A549 (cell line): Measurements from ENCODE around the gene PDLIM5. TPM values are rescaled to one million over a fixed set of nuclear protein-coding genes. Genes with fewer than 3 reads are reported as not detected.
"Not testable (repeated sequence)": the region's sequence is repeated elsewhere in the genome, so short reads cannot be mapped to it uniquely, and the experiment has no call there.

ENCODE experiments used
- ATAC-seq, 2 experiments: fragments of 200-7000 bp in 1 of 2; fragments of >200 bp in 1 of 2; cut with Nextera tagmentation in 1 of 2; cut with Tn5 transposase in 1 of 2; 3 replicates each; pipeline versions ENCODE4 v1.8.0 to v1.9.1; 2018 to 2020; ENCODE audit warnings: mild to moderate bottlenecking in 1 of 2, moderate library complexity in 1 of 2
- CTCF ChIA-PET: fragments of 300-600 bp; sonication (Branson Sonifier 250); formaldehyde crosslinking; extraction: SDS; loops from one replicate; lab custom pipeline; 2021; ENCODE audit warnings: antibody characterized with exemption, inconsistent platforms; lab: Yijun Ruan, JAX
- POLR2A ChIA-PET: fragments of 350-600 bp; formaldehyde crosslinking; extraction: SDS; loops from one replicate; lab custom pipeline; 2021; ENCODE audit warnings: antibody characterized with exemption, inconsistent platforms; lab: Yijun Ruan, JAX
- DNase-seq, 2 experiments: peaks; one replicate each; pipeline versions ENCODE4 v3.0.0 to v3.0.0-alpha.2; 2011 to 2016; ENCODE audit warnings: low read depth in 1 of 2, low spot score in 1 of 2
- FAIRE-seq: peaks from 2 replicates; lab custom pipeline; 2011; peaks lifted over from hg19 to GRCh38; lab: Jason Lieb, UNC
- H3K27ac ChIP-seq, 2 experiments: fragments of >200 bp; sonication (Bioruptor Twin); formaldehyde crosslinking; 3 replicates each; pipeline ENCODE4 v1.5.1; 2016 to 2017
- H3K4me1 ChIP-seq: fragments of >200 bp; sonication (Bioruptor Twin); formaldehyde crosslinking; 3 replicates; pipeline ENCODE4 v1.6.1; 2016
- H3K4me2 ChIP-seq: fragments of >200 bp; sonication (Bioruptor Twin); formaldehyde crosslinking; 3 replicates; pipeline ENCODE4 v1.6.1; 2016
- H3K4me3 ChIP-seq: fragments of >200 bp; sonication (Bioruptor Twin); formaldehyde crosslinking; 3 replicates; pipeline ENCODE4 v1.5.1; 2016
- H3K9me3 ChIP-seq: fragments of >200 bp; sonication (Bioruptor Twin); formaldehyde crosslinking; 3 replicates; pipeline ENCODE4 v1.6.1; 2016
- ATOH8 ChIP-seq: fragments of 250-450 bp; sonication (Bioruptor Pico); IDR thresholded peaks from 2 replicates; pipeline ENCODE4 v1.5.0; 2020; ENCODE audit warnings: low read depth, mild to moderate bottlenecking, moderate library complexity
- EHF ChIP-seq: fragments of 250-450 bp; sonication (Bioruptor Pico); IDR thresholded peaks from 2 replicates; pipeline ENCODE4 v1.5.0; 2020; ENCODE audit warnings: mild to moderate bottlenecking
- EHMT2 ChIP-seq: fragments of 200-600 bp; sonication (generic); IDR thresholded peaks from 2 replicates; pipeline ENCODE4 v1.6.1; 2016; ENCODE audit warnings: antibody characterized with exemption, low read depth, mild to moderate bottlenecking, moderate library complexity
- ELK1 ChIP-seq: fragments of 150-350 bp; IDR thresholded peaks from 2 replicates; pipeline ENCODE4 v1.6.1; 2014; ENCODE audit warnings: low read depth, mild to moderate bottlenecking, low read length
- ESRRA ChIP-seq: fragments of 150-350 bp; IDR thresholded peaks from 2 replicates; pipeline ENCODE4 v1.6.1; 2014; ENCODE audit warnings: mild to moderate bottlenecking, low read length, borderline replicate concordance
- HDAC2 ChIP-seq: fragments of 200-600 bp; sonication (generic); IDR thresholded peaks from 2 replicates; pipeline ENCODE4 v1.6.1; 2016
- HES2 ChIP-seq: fragments of >200 bp; sonication (Bioruptor Twin); formaldehyde crosslinking; IDR thresholded peaks from 2 replicates; pipeline ENCODE4 v1.6.1; 2016
- HEYL ChIP-seq: fragments of 250-450 bp; sonication (Bioruptor Pico); IDR thresholded peaks from 2 replicates; pipeline ENCODE4 v1.8.0; 2021; ENCODE audit warnings: mild to moderate bottlenecking, moderate library complexity
- HMGXB4 ChIP-seq: fragments of 250-450 bp; sonication (Bioruptor Pico); IDR thresholded peaks from 2 replicates; pipeline ENCODE4 v1.5.0; 2021; ENCODE audit warnings: mild to moderate bottlenecking, moderate library complexity, borderline replicate concordance
- HOXB5 ChIP-seq: fragments of 250-450 bp; sonication (Bioruptor Pico); IDR thresholded peaks from 2 replicates; pipeline ENCODE4 v1.5.0; 2020; ENCODE audit warnings: mild to moderate bottlenecking, moderate library complexity
- JUNB ChIP-seq: fragments of >200 bp; sonication (Bioruptor Twin); formaldehyde crosslinking; IDR thresholded peaks from 2 replicates; pipeline ENCODE4 v1.6.1; 2016
- MAFK ChIP-seq: fragments of 450-650 bp; IDR thresholded peaks from 2 replicates; pipeline ENCODE4 v1.6.1; 2014; ENCODE audit not compliant: partially characterized antibody
- NR3C1 ChIP-seq: fragments of >200 bp; sonication (Bioruptor Twin); formaldehyde crosslinking; IDR thresholded peaks from 3 replicates; pipeline ENCODE4 v1.6.1; 2017
- RARB ChIP-seq: fragments of 250-450 bp; sonication (Bioruptor Pico); IDR thresholded peaks from 2 replicates; pipeline ENCODE4 v1.8.0; 2021; ENCODE audit warnings: mild to moderate bottlenecking, moderate library complexity
- RCOR1 ChIP-seq: fragments of 150-350 bp; IDR thresholded peaks from 2 replicates; pipeline ENCODE4 v1.6.1; 2014; ENCODE audit warnings: antibody characterized with exemption, low read length, low read depth
- RNF2 ChIP-seq: fragments of 200-600 bp; sonication (generic); IDR thresholded peaks from 2 replicates; pipeline ENCODE4 v1.6.1; 2016; ENCODE audit warnings: low read depth, mild to moderate bottlenecking, antibody characterized with exemption, moderate library complexity, borderline replicate concordance
- TFCP2L1 ChIP-seq: fragments of 250-450 bp; sonication (Bioruptor Pico); IDR thresholded peaks from 2 replicates; pipeline ENCODE4 v1.5.0; 2021; ENCODE audit warnings: mild to moderate bottlenecking
- USF2 ChIP-seq: fragments of 450-650 bp; IDR thresholded peaks from 2 replicates; pipeline ENCODE4 v1.6.1; 2014; ENCODE audit warnings: antibody characterized with exemption
- ZFP36 ChIP-seq: fragments of 450-650 bp; IDR thresholded peaks from 2 replicates; pipeline ENCODE4 v1.6.1; 2014; ENCODE audit warnings: borderline replicate concordance; ENCODE audit not compliant: partially characterized antibody
- WGBS: methylation state at CpG from one replicate; pipeline ENCODE4 v1.1.6; 2017; ENCODE audit errors: missing lambda C conversion rate; 5-methylcytosine and 5-hydroxymethylcytosine counted together
- polyA plus RNA-seq, 4 experiments: library from polyadenylated mRNA; depleted of rRNA in 3 of 4; stranded (reverse); fragments of >200 nt; fragmentation: RNase III in 1 of 4; extraction: RNeasy Plus Mini Kit Qiagen cat#74134 plus additional on column Dnase treatment in 1 of 4; gene quantifications; 2 replicates in 3 of 4; 3 replicates in 1 of 4; pipeline ENCODE4 v1.2.3, GENCODE V29; 2011 to 2017
- TF ChIP-seq, protein P1 (sequence below): IDR thresholded peaks from 2 replicates; pipeline ENCODE4 v1.6.1; 2012
- TF ChIP-seq, protein P2 (sequence below): IDR thresholded peaks from 2 replicates; pipeline ENCODE4 v1.6.1; 2012

PDLIM5 gene
- polyA plus RNA-seq, 2 of the 4 experiments (the other 2 are of a cell fraction): 54.2 to 242 TPM

GRCh38 chr4:94623126-94623911, 171.6 kb downstream of the PDLIM5 start:
- H3K9me3 ChIP-seq: no peaks in the 10 kb centered on the region
- H3K4me2 ChIP-seq: peak overlapping the region; percentile 21; the same call in 2 of the 3 replicates
- DNase-seq: peak in 1 of 2 experiments; percentile 26
- H3K27ac ChIP-seq: peak overlapping the region; percentile 63 to 81
- H3K4me1 ChIP-seq: peaks cover 48% of the 10 kb centered on the region
- WGBS: 24% methylated on average over 3 of the region's 3 CpGs
- no peak; a peak in 1 of 6 replicates for ATAC-seq
- CTCF ChIA-PET: interaction anchor here (1.3 to 3.1 kb wide), 5 partner anchors 8 to 502 kb away, joined by 4 to 11 read pairs (median 7); no protein-coding TSS in a partner anchor
- POLR2A ChIA-PET: no interaction called here
- H3K4me3 ChIP-seq: no peak overlapping the region
- FAIRE-seq: no peak
- TF ChIP-seq HMGXB4 (CRISPR knock-in tag) (no peak), JUNB (no peak), RNF2 (no peak), EHF (CRISPR knock-in tag) (no peak), ATOH8 (no peak), HOXB5 (CRISPR knock-in tag) (no peak), RCOR1 (no peak), HEYL (CRISPR knock-in tag) (no peak), TFCP2L1 (no peak), ZFP36 (no peak)
- TF ChIP-seq, protein P1, sequence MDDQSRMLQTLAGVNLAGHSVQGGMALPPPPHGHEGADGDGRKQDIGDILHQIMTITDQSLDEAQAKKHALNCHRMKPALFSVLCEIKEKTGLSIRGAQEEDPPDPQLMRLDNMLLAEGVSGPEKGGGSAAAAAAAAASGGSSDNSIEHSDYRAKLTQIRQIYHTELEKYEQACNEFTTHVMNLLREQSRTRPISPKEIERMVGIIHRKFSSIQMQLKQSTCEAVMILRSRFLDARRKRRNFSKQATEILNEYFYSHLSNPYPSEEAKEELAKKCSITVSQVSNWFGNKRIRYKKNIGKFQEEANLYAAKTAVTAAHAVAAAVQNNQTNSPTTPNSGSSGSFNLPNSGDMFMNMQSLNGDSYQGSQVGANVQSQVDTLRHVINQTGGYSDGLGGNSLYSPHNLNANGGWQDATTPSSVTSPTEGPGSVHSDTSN: no peak

GRCh38 chr4:94626942-94627341, 175.2 kb downstream of the PDLIM5 start:
- Histone ChIP-seq H3K4me1 (peaks cover 35% of the 10 kb centered on the region), H3K9me3 (no peaks in the 10 kb centered on the region), H3K4me3 (no peak overlapping the region), H3K27ac (no peak overlapping the region), H3K4me2 (no peak overlapping the region)
- DNase-seq (no peak), ATAC-seq (no peak), FAIRE-seq (no peak)
- 93% methylated on average over 3 of the region's 3 CpGs for WGBS
- POLR2A ChIA-PET: no interaction called here
- TF ChIP-seq EHMT2 (no peak), MAFK (no peak), ESRRA (no peak), RCOR1 (no peak), ELK1 (no peak), HES2 (no peak), RARB (no peak), HDAC2 (no peak), USF2 (no peak), NR3C1 (no peak)
- TF ChIP-seq, protein P2, sequence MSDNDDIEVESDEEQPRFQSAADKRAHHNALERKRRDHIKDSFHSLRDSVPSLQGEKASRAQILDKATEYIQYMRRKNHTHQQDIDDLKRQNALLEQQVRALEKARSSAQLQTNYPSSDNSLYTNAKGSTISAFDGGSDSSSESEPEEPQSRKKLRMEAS: no peak
- TF ChIP-seq, protein P1: no peak
- CTCF ChIA-PET: interaction anchor here (1.1 to 1.7 kb wide), 3 partner anchors 48 to 106 kb away, joined by 3 to 4 read pairs (median 3); no protein-coding TSS in a partner anchor

- H3K4me3 ChIP-seq, DNase-seq, H3K4me2 ChIP-seq, FAIRE-seq, H3K9me3 ChIP-seq, ATAC-seq, POLR2A ChIA-PET: not testable (repeated sequence)
- Histone ChIP-seq H3K4me1 (peaks cover 16% of the 10 kb centered on the region), H3K27ac (0 out of 6 replicates have a peak overlapping the region, but pooled peaks of 1 of the 2 experiments have one; percentile 28)
- CTCF ChIA-PET: interaction anchor here (0.7 to 1.6 kb wide), 3 partner anchors 20 to 451 kb away, joined by 3 to 5 read pairs (median 3); no protein-coding TSS in a partner anchor
- 94% methylated on average over 8 of the region's 8 CpGs for WGBS
Measured at GRCh38 chr4:94629058-94629457, 177.3 kb downstream of the PDLIM5 start.
